NCI-H1092 treated with DMSO at 0.1 percent for 48 hours (cell line): ENCODE measurements around the gene TERT.

Source experiments
- DNase-seq: peaks from one replicate; lab custom pipeline; 2025; lab: John Stamatoyannopoulos, UW

The TERT gene

GRCh38 chr5:1206521-1207412, 88.1 kb downstream of the TERT start:
- DNase-seq, result no peak

- no peak for DNase-seq
Measured at GRCh38 chr5:1205255-1206180, 89.3 kb downstream of the TERT start.

GRCh38 chr5:1204693-1205242, 90.1 kb downstream of the TERT start:
- peak; percentile 6 for DNase-seq

GRCh38 chr5:1203968-1204692, 90.7 kb downstream of the TERT start:
- DNase-seq, result no peak

- DNase-seq, result no peak
Measured at GRCh38 chr5:1203311-1203967, 91.4 kb downstream of the TERT start.
